A204.1 (cell line): ENCODE data around the gene TNFSF12.
"Not testable (repeated sequence)": the region's sequence is repeated elsewhere in the genome, so short reads cannot be mapped to it uniquely, and the experiment has no call there.

Source experiments
- FAIRE-seq: peaks from 2 replicates; lab custom pipeline; 2012; peaks lifted over from hg19 to GRCh38; lab: Jason Lieb, UNC

Gene TNFSF12

GRCh38 chr17:7588553-7589203, 39.8 kb downstream of the TNFSF12 start:
- FAIRE-seq: no peak

GRCh38 chr17:7589204-7589868, 40.5 kb downstream of the TNFSF12 start:
- FAIRE-seq: no peak

GRCh38 chr17:7589891-7590691, 41.2 kb downstream of the TNFSF12 start, which contains the start of gene SOX15:
Gene SOX15, minus strand, starts transcription at chr17:7590094. Its CDS starts 418 bp downstream, at chr17:7589676.
- FAIRE-seq: no peak

GRCh38 chr17:7590743-7591142, 41.9 kb downstream of the TNFSF12 start:
- no peak for FAIRE-seq

- FAIRE-seq: no peak
Measured at GRCh38 chr17:7591596-7591995, 42.7 kb downstream of the TNFSF12 start.

- FAIRE-seq: no peak
Measured at GRCh38 chr17:7592422-7593021, 43.7 kb downstream of the TNFSF12 start.

GRCh38 chr17:7593296-7593695, 44.4 kb downstream of the TNFSF12 start:
- FAIRE-seq: no peak

- FAIRE-seq: not testable (repeated sequence)
Measured at GRCh38 chr17:7597561-7597960, 48.7 kb downstream of the TNFSF12 start.

- no peak for FAIRE-seq
Measured at GRCh38 chr17:7606280-7606679, 57.4 kb downstream of the TNFSF12 start.
